NCI-H69 (cell line): Measurements from ENCODE around the gene PITPNC1.
"Not testable (repeated sequence)": the region's sequence is repeated elsewhere in the genome, so short reads cannot be mapped to it uniquely, and the experiment has no call there.

ENCODE experiments used
- DNase-seq: peaks from one replicate; lab custom pipeline; 2025; lab: John Stamatoyannopoulos, UW

PITPNC1 gene

DNA sequence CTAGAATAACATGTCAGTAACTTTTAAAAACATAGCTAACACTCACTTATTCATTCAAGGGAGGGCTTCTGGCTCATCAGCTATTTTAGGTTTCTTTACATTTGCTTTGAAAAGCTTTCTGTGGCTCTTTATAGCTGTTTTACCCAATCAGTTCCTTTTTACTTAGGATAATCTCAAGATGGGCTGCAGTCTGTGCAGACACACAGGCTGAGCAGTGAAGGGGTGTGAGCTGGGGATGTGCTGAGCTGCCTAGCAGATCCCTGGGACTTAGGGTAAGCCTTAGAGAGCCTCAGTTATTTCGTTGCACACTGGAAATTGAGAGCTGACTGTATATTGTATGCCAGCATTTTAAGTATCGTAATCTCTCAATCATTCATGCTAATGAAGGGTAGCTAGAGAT, 310.4 kb downstream of the PITPNC1 start:
- DNase-seq: no peak

DNA sequence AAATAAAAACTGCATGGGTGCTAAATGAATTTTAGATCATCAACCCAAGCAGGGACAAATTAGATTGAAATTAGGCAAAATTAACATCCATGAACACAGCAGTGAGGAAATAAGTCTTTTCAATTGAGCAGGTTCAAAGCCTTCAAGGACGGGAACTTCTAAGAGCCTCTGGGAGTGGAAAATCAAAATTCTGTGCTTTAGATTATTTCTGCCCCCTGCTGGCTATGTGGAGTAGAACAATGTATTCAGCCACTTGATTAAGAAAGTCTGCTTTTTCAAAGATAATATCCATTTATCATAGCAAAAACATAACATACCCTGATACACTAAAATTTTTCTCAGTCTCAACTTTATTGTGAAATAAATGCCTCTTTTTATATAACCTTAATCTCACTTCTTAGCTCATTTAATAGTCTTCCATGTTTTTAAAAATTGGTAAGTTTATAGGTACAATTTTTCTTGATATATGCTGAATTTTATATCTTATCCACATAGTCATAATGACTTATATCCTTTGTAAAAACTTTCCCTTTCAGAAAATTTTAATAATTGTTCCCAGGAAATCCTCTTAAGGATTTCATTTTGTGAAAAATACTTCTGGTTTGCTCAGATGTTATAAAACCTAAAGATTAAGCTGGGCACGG, 312.6 kb downstream of the PITPNC1 start:
- DNase-seq: peak; percentile 84

DNA sequence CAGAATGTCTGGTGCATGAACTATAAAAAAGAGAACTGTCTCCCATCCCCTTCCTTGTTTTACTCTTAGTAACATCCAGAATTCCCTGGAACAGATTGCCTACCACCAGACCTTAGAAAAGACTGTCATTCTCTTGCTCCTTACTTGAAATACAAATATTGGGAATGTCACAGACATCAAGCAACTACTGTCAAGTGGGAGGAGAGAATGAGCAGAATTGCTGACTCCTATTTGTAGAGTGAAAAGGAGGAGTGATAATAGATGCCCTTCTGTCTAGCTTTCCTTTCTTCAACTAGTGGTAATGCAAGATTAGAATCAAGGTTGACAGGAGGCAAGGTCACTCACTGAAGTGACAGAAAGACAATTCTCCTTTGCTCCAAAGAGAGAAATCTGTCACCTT, 316.7 kb downstream of the PITPNC1 start:
- DNase-seq: no peak

DNA sequence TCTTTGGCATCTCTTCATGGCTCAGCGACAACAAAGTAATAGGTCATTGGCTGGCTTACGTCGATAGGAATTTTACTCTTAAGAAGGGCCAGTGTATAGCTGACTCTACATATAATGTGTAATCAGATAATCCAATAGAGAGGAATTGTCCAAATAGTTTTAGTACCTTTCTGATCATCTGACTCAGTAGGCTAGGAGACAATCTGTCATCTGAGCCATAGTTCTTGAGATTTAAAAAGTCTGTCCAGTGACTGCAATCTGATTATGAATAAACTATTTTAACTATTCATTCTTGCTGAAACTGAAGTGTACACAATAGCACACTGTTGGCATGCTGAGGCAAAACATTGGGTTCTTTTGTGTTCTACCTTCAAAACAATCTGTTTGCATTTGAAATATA, 319.3 kb downstream of the PITPNC1 start:
- peak; percentile 32 for DNase-seq

DNA sequence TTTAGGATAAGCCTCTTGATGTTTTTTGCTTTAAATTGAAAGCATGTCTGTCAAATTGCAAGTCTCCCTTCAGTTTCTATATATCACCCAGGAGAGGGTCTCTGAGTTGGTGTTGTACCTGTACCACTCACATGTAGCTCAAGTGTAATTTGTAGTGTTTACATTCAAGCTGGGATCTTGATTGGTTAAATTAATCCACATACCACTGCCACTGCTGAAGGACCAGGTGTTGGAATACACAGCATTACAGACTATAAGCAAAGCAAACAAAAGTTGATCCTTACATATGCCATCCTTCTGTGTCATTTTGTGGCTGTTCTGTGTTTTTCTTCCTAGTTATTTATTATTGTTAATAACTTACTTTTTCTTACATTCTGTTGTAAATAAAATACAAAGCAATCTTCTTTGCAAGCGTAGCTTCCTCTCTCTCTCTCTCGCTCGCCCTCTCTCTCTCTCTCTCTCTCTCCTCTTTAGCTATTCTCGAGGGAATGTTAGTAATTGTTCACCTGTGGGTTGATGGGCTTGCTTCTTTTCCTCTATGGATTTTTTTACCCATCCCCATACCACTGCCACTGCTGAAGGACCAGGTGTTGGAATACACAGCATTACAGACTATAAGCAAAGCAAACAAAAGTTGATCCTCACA, 319.9 kb downstream of the PITPNC1 start:
- DNase-seq: peak; percentile 93

DNA sequence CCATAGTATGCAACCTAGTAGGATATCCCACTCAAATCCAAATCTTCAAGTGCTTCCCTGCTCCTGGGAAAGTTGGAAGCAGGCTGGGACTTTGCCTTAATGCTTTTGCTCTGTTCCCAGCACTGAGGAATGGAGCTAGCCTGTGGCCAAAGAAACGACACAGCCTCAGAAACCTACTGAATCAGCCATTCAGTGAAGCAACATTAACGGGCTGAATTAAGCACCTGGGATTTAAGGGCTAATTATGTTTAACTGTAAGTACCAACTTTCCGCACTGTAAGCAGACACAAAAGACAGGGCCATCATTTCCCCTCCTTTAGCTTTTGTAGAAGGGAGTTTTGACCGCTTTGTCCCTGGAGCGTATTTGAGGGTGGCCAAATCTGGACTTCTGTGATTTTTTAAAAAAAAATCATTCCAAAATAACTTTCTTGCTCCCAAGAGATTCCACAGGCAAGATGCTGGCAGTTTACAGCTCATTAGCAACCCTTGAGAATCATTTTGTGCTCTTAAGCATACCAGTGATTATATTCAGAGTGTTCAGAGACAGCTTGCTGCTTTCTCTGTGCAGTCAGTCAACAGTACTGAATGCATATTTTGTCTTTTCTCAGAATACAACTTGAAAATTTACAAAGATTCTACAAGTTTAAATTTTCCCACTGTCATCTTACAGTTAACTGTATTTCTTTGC, 323.1 kb downstream of the PITPNC1 start:
- DNase-seq: peak; percentile 92

DNA sequence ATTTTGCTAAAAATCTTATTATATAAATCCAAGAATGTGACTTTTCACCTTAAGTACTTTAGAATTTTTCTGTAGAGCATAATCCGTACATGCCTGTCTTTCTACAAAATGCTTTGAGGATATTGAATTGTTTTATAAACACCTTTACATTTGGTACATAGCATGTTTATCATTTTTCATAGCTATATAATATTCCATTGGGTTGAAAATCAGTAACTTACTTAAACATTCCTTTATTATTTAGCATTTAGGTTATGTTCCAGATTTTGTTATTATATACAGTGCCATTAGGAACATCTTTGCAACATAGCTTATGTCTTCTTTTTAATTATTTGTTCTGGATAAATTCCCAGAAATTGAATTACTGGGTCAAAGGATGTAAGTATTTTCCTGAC, 323.6 kb downstream of the PITPNC1 start:
- no peak for DNase-seq

DNA sequence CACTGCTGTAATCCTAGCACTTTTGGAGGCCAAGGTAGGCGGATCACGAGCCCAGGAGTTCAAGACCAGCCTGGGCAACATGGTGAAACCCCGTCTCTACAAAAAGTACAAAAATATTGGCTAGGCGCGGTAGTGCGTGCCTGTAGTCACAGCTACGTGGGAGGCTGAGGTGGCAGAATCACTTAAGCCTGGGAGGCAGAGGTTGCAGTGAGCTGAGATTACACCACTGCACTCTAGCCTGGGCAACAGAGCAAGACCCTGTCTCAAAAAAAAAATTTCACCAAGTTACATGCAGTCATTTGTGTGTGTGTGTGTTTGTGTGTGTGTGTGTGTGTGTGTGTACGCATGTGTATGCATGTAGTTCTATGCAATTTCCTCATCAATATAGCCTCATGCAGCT, 325.8 kb downstream of the PITPNC1 start:
- not testable (repeated sequence) for DNase-seq

DNA sequence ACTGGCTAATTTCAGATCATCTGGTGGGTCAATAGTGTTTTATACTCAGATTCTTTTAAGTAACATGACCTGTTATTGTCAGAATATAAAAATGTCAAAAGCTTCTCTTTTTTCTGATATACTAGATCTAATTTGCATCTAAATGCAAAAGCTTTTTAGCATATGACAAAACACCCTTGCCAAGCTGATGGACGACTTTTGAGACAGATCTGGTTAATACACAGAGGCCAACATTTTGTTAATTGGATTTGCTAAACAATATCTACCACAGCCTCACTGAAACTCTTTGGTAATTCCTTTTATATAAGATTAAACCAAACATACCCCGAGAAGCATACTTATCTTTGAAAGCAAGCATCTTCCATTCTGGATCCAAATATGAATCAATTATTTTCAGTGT, 330.4 kb downstream of the PITPNC1 start:
- peak; percentile 65 for DNase-seq

DNA sequence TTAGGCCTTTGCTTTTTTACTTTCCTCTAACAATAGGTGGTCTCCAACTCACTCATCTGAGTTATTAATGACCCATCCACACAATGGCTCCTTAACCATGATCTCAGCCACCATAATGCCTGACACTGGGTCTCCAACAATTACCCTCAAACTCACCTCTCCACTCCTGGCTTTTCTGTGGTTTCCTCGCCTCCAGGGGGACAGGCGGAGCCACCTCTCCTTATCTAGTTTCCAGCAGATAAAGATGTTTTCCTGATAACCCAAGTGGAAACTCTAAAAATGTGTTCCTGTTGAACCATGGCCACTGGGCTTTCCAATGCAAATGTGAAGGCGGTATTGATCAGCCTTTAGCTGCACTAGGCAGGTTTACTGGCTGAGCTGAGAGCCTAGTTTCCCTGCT, 331.3 kb downstream of the PITPNC1 start:
- no peak for DNase-seq

DNA sequence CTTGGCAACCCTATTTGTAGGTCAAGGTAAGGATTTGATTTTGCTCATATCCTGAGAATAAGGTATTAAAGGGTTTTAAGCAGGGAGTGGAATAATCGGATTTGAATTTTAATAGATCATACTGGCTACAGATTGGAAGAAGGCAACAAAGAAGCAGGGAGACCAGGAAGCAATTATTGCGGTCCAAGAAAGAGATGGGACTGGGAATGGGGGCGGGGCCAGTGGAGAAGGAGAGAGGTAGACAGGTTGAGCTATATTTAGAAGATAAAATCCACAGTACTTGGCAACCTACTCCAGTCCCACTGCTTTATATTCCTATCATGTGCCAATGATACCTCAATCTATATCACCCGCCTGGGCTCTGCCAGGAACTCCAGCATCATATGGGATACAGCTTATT, 334.8 kb downstream of the PITPNC1 start:
- no peak for DNase-seq

DNA sequence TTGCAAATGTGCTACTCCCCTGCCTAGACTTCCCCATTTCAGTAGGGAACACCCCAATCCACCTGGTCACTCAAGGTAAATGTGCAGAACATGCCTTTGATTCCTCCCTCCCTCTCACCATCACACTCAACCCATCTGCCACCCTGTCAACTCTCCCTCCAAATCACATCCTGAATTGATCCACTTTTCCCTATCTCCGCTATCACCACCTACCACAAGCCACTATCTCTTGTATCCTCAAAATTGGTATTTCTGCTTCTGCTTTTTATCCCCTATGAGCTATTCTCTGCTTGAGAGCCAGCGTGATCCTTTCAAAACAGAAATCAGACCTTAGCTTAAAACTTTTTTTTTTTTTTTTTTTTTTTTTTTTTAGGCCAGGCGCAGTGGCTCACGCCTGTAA, 335.3 kb downstream of the PITPNC1 start:
- no peak for DNase-seq

DNA sequence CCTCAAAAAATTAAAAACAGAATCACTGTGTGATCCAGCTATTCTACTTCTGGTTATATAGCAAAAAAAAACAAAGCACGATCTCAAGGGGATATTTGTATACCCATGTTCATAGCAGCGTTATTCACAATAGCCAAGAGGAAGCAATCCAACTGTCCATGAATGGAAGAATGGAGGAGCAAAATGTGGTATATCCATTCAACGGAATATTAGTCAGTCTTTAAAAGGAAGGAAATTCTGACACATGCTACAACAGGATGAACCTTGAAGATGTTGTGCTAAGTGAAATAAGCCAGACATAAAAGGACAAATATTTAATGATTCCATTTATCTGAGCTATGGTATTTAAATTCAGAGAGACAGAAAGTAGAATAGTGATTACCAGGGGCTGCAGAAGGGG, 336.1 kb downstream of the PITPNC1 start:
- DNase-seq: no peak

DNA sequence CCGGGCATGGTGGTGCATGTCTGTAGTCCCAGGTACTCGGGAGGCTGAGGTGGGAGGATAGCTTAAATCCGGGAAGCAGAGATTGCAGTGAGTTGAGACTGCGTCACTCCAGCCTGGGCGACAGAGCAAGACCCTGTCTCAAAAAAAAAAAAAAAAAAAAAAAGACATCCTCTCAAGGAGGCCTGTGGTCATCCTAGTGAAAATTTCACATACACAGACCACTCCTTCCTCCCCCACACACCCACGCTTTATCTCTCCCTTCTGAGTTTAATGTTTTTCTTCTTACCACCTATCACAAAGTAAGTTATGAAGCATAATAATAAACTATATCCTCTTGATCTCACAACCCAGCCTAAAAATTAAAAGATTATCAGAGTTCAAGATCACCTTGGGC, 339.3 kb downstream of the PITPNC1 start:
- no peak for DNase-seq

DNA sequence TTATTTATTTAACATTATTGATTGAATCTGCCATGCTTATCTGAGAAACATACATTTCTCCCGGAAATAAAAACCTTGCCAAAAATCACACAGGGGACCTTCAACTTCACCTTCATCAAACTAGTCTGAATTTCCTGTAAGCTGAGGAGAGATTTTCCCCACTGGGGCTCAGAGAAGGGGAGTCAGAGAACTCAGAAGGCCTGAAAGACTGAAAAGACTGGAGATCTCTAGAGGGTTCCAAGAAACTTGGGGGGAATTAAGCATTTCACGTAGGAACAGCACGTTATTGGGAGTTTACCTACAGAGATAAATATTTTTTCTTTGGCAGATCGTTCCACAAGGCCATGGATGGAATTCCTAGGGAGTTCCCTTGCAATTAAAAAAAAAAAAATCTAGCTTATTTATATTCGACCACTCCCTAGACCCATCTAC, 340.1 kb downstream of the PITPNC1 start:
- no peak for DNase-seq

DNA sequence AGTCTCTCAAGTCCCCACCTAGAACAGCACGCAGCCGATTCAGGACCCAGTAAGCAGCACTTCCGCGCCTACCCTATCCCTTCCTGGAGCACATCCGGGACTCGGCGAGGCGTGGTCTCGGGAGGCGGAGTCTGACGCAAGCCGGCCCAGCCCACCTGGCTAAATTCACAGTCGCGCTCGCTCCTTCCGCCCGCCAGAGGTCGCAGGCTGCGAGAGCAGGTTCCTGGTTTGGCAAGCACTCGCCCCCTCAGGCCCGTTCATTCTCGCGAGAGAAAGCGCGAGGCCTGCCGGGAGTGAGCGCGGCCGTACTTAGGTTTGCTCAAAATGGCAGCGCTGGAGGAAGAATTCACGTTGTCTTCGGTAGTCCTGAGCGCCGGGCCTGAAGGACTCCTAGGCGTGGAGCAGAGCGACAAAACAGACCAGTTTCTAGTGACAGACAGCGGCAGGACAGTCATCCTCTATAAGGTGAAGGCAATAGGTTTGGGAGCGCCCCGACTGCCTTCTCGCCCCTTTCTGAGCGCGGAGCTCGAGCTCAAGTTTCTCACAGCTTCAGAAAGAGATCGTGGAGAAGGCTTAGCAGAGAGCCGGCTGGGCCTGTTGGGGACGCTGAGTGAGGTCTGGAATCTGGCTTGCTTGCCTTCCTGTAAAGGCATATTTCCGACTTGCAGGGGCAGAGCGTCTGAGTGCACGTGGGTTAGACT, 340.7 kb downstream of the PITPNC1 start, which contains the start of gene NOL11:
Gene NOL11, plus strand, starts transcription at position 313 of the 701 bp plus-strand sequence. Its CDS starts 12 bp downstream, at position 325.
- DNase-seq: peak; percentile 99

DNA sequence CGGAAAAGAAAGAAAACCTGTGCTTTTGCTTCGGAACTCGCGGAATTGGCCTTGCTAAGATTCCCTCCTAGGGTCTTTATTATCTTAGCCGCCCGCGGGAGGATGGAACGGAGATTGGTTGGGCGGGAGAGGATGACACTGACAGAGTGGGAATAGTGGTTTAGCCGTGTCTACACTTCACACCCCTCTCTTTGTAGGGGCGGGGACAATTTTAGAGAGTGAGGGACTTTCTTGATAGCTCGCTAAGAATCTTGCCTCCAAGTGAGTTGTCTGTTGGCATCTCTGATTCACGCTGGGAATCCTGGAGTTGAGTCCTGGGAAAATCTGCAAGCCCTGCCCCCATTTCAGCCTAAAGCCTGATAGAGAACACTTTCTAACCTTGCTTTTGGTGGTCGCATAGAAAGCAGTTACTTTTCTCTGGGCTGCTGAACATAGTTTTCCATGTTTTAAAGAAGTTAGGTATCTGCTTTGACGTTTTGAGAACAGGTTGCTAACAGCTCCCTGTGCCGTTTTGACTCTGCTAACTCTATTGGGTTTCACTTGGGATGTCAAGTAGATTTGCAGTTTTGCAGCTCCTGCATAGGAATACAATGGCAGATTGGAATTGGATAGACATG, 341.4 kb downstream of the PITPNC1 start:
- DNase-seq: peak; percentile 65

DNA sequence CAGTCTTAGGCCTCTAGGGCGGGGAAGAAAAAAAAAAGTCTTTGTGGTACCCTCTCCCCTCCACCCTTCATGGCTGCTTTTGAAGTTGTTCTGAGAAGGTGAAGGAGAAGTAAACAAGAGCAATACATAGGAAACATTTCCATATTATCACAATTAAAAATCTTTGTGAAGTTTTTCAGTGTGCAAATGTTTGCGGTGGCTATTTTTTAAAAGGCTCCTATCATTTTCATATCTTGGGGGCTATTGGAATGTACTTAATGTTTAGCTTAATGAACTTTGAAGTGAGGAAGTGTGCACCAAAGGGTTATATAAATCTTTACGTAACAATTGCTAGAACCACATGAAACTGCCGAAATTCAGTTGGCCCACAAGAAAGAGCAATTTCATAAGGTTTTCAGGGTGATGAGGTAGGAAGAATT, 348.3 kb downstream of the PITPNC1 start:
- no peak for DNase-seq

DNA sequence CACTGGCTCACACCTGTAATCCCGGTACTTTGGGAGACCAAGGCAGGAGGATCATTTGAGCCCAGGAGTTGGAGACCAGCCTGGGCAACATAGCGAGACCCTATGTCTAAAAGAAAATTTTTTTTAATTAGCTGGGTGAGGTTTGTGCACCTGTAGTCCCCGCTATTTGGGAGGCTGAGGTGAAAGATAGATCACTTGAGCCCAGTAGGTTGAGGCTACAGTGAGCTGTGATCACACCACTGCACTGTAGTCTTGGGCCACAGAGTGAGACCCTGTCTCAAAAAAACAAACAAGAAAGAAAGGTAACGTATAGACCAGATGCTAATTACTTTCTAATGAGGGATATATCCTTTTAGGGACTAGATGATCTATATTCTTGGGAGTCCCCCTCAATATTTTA, 348.7 kb downstream of the PITPNC1 start:
- DNase-seq: no peak

DNA sequence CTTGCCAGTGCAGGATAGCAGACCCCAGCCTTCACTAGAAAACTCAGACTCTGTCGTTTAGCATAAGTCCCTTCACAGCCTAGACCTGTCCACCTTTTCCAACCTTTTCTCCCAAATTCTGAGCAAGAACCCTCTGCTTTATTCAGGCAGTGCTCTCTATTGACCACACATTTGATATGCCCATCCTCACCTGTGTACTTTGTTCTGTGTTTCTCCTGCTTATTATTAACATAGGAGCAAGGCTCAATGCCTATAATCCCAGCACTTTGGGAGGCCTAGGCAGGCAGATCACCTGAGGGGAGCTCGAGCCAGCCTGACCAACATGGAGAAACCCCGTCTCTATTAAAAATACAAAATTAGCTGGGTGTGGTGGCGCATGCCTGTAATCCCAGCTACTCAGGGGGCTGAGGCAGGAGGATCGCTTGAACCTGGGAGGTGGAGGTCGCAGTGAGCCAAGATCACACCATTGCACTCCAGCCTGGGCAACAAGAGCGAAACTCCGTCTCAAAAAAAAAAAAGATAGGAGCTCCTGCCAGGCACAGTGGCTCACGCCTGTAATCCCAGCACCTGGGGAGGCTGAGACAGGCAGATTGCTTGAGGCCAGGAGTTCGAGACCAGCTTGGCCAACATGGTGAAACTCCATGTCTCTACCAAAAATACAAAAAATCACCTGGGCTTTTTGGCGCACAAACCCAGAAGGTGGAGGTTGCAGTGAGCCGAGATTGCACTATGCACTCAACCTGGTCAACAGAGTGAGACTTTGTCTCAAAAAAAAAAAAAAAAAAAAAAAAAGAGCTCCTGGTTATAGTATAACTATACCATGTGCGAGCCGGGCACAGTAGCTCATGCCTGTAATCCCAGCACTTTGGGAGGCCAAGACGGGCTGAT, 350.3 kb downstream of the PITPNC1 start:
- DNase-seq: not testable (repeated sequence)

DNA sequence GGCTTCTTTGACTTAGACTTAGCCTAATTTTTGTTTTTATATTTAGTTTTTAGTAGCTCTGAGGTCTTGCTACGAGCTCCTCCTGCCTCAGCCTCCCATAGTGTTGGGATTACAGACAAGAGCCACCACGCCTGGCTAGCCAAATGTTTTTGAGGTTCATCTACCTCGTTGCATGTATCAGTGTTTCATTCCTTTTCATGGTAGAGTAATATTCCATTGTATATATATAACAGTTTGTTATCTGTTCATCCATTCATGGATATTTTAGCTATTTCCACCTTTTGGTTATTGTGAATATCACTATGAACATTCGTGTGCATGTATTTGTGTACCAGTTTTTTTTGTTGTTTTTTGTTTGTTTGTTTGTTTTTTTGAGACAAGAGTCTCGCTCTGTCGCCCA, 352.8 kb downstream of the PITPNC1 start:
- no peak for DNase-seq
